NK-92 (cell line): ENCODE results near the gene GPR141.
"Not testable (repeated sequence)": the region's sequence is repeated elsewhere in the genome, so short reads cannot be mapped to it uniquely, and the experiment has no call there.

Experiments
- DNase-seq: peaks from one replicate; lab custom pipeline; 2025; ENCODE audit not compliant: unreplicated experiment; lab: John Stamatoyannopoulos, UW

Gene GPR141

DNA sequence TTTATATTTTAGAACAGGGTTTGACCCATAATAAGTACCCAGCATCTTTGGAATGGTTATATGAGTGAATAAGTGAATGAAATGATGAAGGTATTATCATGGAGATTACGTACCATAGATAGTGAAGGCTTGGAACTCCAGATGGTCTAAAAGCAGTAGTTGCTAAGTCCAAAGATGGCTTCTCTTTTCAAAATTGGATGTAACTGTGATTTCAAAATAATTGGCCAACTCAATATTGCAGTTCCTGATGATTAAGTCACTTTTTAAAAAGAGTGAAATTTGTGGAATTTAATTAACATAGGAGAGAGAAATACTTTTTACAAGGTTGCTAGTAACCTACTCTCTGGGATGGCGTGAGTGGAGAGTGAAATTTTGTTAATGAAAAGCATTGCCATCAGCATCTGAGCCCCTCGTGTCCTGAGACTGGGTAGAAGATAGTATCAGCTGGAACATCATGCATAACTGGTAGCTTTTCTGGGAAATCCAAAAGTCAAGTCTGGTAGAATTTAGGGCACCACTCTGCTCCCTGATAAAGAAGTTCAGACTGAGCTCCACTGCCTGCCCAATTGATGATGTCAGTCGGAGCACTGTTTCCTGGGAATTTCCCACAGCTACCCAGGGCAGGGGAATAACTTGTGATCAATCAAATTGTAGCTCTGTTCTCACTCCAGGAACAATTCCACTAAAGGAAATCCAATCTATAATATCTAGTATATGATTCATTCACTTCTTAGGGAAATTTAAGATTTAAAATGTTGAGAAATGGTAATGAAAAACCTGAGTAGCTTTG is 3.2 kb downstream of the GPR141 start:
- DNase-seq = no peak

DNA sequence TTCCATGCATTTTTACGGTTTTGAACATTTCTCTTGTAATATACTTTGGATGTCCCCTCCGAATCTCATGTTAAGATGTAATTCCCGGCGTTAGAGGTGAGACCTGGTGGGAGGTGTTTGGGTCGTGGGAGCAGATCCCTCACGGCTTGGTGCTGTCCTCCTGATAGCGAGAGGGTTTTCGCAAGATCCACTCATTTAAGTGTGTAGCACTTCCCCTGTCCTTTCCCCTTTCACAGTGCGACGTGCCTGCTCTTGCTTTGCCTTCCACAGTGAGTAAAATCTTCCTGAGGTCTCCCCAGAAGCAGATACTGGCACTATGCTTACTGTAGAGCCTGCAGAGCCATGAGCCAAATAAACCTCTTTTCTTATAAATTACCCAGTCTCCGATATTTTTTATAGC is 6.6 kb downstream of the GPR141 start:
- no peak for DNase-seq

DNA sequence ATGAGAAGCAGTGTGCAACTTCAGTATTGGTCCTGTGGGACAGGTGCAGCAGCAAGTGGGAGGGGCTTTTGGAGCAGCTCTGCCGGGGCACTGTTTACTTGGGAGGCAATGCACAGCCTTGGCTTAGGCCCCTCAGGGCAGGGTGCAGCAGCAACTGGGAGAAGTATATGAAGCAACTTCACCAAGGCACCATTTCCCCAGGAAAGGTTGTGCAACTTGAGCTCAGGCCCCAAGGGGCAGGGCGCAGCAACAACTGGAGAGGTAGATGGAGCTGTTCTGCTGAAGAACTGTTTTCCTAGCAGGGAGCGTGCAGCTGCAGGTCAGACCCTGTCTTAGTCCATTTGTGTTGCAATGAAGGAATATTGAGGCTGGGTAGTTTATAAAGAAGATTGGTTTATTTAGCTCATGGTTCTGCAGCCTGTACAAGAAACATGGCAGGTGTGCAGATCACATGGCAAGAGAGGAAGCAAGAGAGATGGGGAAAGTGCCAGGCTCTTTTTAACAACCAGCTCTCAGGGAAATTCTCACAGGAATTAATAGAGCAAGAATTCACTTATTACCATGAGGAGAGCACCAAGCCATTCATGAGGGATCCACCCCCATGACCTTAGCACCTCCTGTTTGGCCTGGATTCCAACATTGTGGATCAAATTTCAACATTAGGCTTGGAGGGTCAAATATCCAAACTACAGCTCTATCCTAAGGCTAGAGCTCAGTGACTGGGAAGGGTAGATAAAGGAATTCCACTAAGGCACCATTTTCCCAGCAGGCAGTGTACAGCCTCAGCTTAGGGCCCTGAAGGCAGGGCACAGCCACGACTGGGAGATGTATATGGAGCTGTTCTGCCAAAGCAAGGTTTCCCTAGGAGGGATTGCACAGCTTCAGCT is 10.9 kb downstream of the GPR141 start:
- DNase-seq = no peak

DNA sequence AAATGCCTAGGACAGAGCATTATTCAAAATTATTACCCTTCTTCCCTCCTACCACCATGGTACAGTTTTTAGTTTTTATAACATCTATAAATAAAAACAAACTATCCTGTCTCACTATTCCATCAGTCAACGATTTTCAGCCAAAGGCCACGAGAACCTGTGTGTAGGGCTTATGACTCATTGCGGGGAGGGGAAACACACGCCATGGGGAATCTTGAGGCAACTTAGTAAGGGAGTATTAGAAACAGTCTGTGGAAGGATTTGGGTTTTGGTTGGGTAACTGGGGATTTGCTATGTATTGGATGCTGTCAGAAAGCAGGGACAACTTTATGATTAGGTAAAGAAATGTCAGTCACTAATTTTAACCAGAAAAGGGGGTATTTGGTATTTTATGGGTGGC is 14.7 kb downstream of the GPR141 start:
- no peak for DNase-seq

DNA sequence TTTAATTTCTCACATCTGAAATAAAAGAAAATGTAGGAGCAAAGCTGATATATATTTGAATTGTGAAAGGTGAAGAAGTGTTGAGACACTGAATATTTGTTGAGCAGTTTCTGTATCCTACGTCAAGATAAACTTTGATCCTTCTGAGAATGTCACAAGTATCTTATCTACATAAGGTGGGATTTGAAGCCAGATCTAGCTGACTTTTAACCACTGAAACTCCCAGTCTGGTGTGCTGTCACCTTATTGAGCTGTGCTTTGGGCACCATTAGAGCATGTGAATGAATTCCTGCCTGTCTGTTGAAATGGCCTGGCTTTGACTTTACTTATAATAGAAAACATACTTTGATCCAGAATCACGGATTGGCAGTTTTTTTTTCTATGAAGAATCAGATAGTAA is 15.2 kb downstream of the GPR141 start:
- DNase-seq = no peak

DNA sequence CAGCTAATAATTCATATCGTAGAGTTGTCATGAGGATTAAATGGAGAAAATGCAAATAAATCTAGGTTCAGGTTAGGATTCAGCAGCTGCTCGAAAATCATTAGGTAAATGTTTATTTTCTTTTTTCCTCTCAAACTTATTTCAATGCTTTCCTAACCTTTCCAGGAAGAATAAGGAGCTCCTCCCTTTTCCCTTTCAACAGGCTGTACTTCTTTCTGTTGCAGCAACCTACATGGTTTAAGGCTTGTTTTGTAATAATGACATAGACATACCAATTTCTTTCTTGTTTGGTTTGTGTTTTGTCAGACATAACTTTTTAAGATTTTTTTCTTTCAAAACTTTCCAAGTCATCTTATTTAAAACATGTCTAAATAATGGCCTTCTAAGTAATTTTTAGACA is 18.2 kb downstream of the GPR141 start:
- DNase-seq = no peak

DNA sequence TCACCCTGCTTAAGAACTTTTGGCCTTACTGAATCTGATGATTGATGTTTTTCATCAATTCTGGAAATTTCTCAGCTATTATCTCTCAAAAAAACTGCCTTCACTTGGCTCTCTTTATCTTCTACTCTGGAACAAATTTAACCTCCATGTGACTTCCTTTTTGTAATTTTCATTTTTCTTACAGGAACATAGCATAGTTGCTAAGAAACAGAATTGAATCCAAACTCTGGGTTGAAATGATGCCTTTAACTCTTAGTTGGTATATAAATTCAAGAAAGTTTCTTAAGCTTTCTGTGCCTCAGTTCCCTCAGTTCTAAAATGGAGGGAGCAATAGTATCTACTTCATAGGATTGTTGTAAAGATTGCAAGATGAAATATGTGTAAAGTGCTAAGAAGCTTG is 19.8 kb downstream of the GPR141 start:
- DNase-seq = no peak

DNA sequence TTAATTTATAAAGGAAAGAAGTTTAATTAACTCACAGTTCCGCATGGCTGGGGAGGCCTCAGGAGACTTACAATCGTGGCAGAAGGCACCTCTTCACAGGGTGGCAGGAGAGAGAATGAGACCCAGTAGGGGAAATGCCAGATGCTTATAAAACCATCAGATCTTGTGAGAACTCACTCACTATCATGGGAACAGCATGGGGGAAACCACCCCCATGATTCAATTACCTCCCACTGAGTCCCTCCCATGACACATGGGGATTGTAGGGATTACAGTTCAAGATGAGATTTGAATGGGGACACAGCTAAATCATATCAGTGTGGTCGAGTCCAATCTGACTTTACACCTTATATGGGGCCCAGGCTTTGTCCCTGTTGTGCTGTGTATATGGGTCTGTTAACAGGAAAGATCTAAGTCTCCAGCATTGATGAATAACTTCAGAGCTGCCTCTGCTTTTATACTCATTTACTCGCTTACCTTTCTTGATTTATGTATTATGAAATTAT is 20.8 kb downstream of the GPR141 start:
- DNase-seq = not testable (repeated sequence)

DNA sequence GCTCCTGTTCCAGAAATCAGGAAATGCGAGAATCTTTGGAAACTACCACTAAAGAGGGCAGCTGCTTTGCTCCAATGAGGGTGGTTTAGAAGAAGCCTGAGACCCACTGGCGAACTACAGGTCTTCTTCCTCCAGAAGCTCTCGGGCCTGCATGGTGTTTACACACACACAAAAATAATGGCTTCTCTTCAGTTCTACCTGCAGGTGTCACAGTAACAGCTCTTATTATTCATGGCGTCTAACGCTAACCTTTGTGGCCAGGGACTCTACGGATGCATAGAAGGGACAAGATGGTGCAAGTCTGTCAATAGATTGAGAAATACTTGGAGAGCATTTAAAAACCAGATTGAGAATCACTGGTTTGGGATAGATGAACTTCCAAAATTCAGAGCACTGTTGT is 22.4 kb downstream of the GPR141 start:
- DNase-seq = no peak

DNA sequence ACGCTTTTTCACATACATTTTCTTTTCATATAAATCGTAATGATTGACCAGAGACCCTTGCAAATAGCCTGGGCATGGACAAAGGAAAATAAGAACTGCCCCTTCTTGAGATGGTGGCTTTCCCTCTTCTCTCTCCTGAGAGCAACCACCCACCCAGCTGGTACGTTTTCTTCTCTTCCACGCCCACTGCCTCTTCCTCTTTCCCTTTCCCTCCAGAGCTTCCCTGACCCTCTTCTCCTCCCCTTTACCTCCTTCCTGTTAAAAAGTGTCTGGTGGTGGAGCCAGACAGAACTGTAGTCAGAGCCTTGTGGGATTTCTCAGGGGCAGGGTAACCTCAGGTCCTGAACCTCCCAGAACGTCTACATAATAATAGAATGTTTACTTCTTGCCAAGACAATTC is 23.2 kb downstream of the GPR141 start:
- DNase-seq = no peak

DNA sequence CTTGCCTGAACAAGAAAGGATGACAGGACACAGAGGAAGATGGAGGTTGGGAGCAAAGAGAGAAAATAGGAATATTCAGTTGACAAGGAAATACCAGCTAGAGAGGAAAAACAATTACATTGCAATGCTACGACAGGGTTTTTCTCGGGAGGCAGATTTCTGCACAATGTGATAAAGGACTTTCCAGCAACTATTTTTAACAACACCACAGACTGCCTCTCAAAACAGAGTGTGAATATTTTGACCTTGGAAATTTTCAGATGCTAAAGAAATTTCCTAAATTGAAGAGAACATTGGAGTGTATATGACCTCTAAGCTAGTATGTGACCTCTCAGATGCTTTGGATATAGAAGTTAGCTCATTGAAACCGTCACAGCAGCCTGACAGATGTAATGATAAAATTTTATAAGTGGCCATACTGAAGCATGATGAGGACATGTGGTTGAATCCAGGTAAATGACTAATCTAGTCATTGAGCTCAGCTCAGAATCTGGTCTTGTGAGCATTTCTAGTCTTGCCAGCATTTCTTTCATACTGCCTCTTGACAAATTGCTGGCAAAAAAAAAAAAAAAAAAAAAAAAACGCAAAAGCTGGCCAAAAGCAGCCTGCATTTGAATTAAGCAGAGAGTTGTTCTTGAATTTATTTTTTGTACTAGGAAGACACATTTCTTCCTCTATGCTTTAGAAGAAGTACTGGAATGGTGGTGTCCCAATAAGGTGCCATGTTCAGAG is 24.4 kb downstream of the GPR141 start:
- no peak for DNase-seq

DNA sequence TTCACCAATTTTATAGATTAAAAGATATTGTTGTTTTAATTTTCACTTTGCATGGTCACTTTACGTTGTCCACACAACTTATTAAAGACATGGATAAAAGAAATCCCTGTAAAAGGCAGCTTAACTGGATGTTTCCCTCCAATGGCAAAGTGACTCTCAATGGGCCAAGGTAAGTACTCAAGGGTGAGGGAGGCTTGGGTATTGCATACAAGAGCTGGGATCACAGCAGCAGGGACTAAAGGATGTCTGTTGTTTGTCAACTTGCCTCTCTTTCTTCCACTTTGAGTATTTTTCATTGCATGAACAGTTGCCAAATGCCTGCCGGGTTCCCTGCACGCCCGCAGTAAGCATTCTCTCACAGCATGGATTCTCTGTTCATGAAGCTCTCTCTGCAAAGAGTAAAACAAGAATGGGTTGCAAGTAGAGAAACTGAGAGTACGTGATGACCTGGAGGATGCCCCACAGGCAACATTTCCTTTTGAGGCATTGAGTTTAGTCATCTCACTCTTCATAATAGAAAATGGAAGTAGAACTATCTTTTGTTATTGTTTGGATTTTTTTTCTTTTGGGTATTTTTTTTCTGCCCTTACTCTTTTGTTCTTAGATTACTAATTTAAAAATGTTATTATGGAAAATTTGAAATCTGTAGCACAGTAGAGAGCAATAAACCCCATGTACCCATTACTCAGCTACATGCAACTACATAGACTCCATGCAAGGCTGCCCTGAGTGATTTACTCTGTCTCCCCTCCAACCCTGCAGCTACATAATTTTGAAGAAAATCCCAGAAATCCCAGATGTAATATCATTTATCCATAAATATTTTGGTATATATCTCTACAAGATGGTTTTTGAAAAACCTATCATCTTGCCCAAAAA is 26.3 kb downstream of the GPR141 start:
- DNase-seq = no peak

DNA sequence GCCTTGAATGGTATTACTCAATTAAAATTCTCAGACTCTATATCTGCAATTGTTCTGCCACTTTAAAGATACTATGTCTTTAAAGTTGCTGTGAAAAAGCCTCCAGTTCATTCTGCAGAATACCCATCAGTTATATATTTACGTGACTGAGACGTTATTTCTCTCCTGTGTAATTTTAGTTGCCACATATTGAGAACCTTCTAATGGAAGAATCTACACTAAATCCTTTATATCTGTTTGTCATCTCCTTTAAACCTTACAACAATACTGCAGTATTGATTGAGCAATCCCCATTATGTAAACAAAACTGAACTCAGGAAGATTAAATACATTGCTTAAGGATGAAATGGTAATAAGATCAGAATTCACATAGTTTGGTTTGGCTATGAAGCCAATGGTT is 30.0 kb downstream of the GPR141 start:
- DNase-seq = no peak

DNA sequence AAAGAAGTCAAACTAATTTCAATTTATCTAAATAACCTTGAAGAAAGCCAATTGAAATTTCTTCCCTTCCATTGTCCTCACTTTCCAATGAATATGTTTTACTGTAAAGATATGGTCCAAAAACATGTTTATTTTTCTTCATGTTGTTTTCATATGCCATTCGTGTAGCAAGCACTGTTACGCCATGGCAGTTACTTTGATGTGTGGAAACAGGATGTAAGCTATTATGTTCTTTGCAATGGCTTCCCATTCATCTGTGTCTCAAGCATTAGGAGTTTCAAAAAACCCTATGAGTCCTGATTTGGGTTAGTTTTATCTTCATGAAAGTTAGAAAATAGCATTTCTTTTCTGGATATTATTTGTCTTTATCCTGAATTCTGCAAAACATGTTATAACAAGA is 31.0 kb downstream of the GPR141 start:
- no peak for DNase-seq

DNA sequence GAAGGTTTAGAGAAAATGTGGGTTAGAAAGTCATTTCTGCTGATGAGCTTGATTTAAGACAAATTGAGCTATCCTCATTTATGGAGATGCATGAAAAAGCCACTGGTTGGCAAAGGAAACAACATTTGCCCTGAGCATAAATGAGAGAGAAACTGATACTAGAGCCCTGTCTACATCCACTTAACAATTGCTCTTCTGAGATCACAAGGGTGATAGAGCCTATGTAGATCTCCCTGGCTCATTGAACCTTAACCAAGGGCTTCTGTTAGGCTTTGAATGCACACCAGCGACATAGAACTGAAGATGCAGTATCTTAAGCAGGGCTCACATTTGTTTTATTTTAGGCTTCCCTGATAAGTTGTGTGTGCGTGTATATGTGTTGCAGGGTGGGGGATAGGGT is 35.0 kb downstream of the GPR141 start:
- DNase-seq = no peak

DNA sequence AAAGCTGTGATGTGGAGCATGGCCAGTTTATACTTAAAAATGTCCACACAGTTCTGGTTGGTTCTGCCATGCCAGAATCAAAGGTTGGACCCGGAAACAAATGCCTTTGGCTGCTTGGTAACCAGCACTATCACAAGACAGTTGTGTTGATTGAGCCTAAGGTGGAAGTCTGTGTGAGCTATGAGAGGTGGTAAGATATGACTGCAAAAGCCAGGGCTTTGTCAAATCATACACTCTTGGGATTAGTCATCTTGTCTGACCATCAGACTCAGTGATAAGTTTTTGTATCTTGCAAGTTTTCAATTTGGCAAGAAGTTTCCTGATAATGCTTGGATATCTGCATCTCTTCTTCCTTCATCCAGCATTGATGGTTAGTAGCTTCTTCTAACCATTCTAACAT is 35.5 kb downstream of the GPR141 start:
- no peak for DNase-seq

DNA sequence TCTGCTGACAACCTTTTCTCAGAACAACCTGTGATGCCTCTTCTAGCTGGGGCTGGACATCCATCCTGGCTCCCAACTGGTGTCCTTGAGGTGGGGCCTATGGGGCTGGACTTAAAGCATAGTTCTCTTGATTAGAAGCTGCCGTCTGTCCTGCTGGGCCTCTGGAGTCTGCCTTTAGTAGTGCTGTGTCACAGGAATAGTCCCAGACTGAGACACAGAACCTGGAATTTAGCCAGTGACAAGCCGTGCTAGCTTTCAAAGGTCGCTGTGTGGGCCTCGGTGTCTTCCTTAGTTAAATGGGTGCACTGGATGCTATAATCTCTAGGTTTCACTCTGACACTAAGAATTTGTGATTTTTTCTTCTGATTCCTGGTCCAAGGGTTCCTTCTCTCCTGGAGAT is 41.2 kb downstream of the GPR141 start:
- DNase-seq = no peak

DNA sequence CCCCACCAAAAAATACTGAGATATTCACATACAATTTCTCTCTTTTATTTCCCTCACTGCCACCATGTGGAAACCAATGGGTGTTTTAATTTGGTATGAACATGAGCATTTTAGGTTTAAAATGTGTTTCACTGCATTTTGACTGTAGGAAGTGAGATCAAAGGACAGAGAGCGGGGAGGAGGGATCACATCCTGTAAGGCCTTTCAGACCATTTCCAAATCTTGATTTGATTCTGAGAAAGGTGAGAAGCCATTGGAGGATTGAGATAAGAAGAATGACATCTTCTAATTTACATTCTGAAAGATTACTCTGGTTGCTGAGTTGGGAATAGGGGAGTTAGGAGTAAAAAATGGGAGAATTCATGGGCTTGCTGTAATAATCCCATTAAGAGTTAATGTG is 42.5 kb downstream of the GPR141 start:
- DNase-seq = no peak

DNA sequence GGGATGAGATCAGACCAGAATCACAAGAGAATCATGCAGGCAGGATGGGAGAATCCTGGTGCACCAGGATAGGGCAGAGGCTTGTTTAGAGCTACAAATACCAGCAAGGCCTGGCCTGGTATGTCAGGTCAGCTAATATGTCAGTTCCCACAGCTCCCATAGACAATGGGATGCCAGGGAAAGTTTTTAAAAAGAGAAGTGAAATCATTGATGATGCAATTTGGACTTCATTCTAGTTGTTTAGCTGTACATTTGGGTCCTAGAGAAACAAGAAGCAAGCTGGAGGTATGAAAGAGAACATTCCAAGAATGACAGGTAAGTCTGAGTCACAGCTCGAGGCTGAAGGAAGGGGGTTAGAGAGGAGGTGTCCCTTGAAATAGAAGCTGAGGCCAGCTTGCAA is 45.2 kb downstream of the GPR141 start:
- no peak for DNase-seq

DNA sequence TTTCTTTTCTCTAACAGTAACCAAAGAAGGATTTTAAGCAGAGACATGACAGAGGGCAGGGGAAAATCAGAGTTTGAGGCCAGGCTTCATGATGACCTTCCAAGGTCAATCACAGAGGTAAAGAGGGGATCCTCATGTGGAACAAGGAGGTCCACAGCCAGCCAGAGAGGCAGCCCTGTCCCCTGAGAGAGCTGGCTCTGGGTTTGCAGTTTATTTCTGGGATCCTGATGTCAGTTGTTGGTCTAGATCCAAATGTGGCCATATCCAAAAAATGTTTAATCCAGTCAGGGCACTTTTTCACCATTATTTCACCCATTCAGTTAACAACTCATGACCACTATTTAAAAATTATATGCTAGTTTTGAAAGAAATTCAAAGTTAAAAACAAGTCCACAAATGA is 45.6 kb downstream of the GPR141 start:
- DNase-seq = no peak

DNA sequence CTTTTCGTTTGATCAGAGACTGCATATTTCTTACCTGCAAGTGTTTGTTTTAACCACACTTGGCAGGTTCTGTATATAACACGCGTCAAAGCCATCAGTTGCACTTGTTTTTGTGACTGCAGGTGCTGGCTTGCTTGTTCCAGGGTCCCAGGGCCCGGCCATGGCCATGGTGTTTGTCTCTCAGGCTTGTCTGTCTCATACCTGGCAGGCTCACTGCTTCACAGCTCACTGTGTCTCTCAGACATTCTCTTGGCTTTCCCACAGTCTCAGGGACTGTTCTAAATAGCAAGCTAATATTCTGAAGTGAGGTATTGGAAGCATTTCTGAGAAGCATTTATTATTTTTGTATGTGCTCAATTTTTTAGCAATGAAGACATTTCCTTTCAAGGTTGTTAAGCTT is 46.9 kb downstream of the GPR141 start:
- no peak for DNase-seq
